Sigmoid colon (tissue), 7 donors: Measurements from ENCODE around the gene UBASH3A. TPM values are rescaled to one million over a fixed set of nuclear protein-coding genes. Genes with fewer than 3 reads are reported as not detected.

ENCODE experiments used
- DNase-seq: peaks from one replicate; pipeline ENCODE4 v3.0.0-alpha.2; 2019
- H3K27ac ChIP-seq, 4 donors: fragments of 200-600 bp; sonication (generic); one replicate each; pipeline ENCODE4 v1.5.1; 2016 to 2019; ENCODE audit warnings: mild to moderate bottlenecking in 1 of 4
- H3K27me3 ChIP-seq, 3 donors: fragments of 200-600 bp; sonication (generic); one replicate each; pipeline ENCODE4 v1.5.1; 2019; ENCODE audit warnings: mild to moderate bottlenecking in 1 of 3
- H3K36me3 ChIP-seq, 4 donors: fragments of 200-600 bp; sonication (generic); one replicate each; pipeline ENCODE4 v1.5.1; 2016 to 2019
- H3K4me1 ChIP-seq, 4 donors: fragments of 200-600 bp; sonication (generic); one replicate each; pipeline ENCODE4 v1.5.1; 2017 to 2019
- H3K4me3 ChIP-seq, 4 donors: fragments of 200-600 bp; sonication (generic); one replicate each; pipeline ENCODE4 v1.5.1; 2017 to 2019; ENCODE audit warnings: mild to moderate bottlenecking in 2 of 4, moderate library complexity in 1 of 4
- H3K9me3 ChIP-seq, 4 donors: fragments of 200-600 bp in 3 of 4; sonication (generic) in 3 of 4; one replicate each; pipeline versions ENCODE4 v1.5.1 to v1.6.1; 2013 to 2019
- CTCF ChIP-seq, 4 experiments: fragments of 450-650 bp in 3 of 4; fragments of 200-600 bp in 1 of 4; IDR thresholded peaks; one replicate each; pipeline ENCODE4 v1.5.1; 2016 to 2019; ENCODE audit warnings: antibody characterized with exemption in 4 of 4, mild to moderate bottlenecking in 3 of 4, moderate library complexity in 2 of 4
- EP300 ChIP-seq, 4 donors: sonication (generic); formaldehyde crosslinking; IDR thresholded peaks; one replicate each; pipeline ENCODE4 v1.6.1; 2017; ENCODE audit warnings: antibody characterized with exemption in 4 of 4
- POLR2A ChIP-seq, 2 donors: fragments of 450-650 bp; IDR thresholded peaks; one replicate each; pipeline ENCODE4 v1.6.1; 2016; ENCODE audit warnings: antibody characterized with exemption in 2 of 2, mild to moderate bottlenecking in 2 of 2, moderate library complexity in 2 of 2
- POLR2AphosphoS5 ChIP-seq, 4 donors: sonication (generic); formaldehyde crosslinking; IDR thresholded peaks; one replicate each; pipeline ENCODE4 v1.6.1; 2017; ENCODE audit warnings: antibody characterized with exemption in 4 of 4
- WGBS, 2 donors: extraction: QIAGEN DNeasy Blood & Tissue Kit; methylation state at CpG; one replicate each; pipeline ENCODE4 v1.1.7; 2013; 5-methylcytosine and 5-hydroxymethylcytosine counted together
- intact Hi-C: fragments of 100-400 bp; cut with DNase I; formaldehyde crosslinking; loops from one replicate; pipeline ENCODE4 v1.15.1; 2023
- polyA plus RNA-seq, 3 donors: library from polyadenylated mRNA; stranded (reverse); fragments of 200-250 nt; gene quantifications; one replicate each; pipeline ENCODE4 v1.2.3, GENCODE V29; 2013
- total RNA-seq, 4 donors: library from RNA; depleted of rRNA; stranded (reverse); fragments of >200 nt; gene quantifications; one replicate each; pipeline ENCODE4 v1.1.0, GENCODE V29; 2016
- donor health status: healthy with polysubstance abuse.
- donor health status: Bipolar disorder and iron deficiency.
- donor health status: healthy.

Gene UBASH3A
- total and polyA plus RNA-seq, 7 donors, result 3.9 TPM; not detected in 6

- DNase-seq, result no peak
- no peak overlapping the region for H3K27ac ChIP-seq
- H3K4me1 ChIP-seq, result no peaks in the 10 kb centered on the region
- H3K4me3 ChIP-seq, result no peak overlapping the region
- no peak for TF ChIP-seq POLR2AphosphoS5 (IDR thresholded peaks at IDR 0.05)
- no peak for TF ChIP-seq EP300 (IDR thresholded peaks at IDR 0.05)
- TF ChIP-seq POLR2A (IDR thresholded peaks at IDR 0.05), result no peak
- TF ChIP-seq CTCF (IDR thresholded peaks at IDR 0.05), result no peak
- no peaks in the 10 kb centered on the region for H3K36me3 ChIP-seq
- peaks cover 0 to 30% (median 4%) of the 10 kb centered on the region in 3 donors for H3K27me3 ChIP-seq
- intact Hi-C loops, result no loop called here
- 84 to 92% methylated on average over 4 of the region's 4 CpGs for WGBS, 2 donors
- H3K9me3 ChIP-seq, result no peaks in the 10 kb centered on the region
These were observed 9.8 kb downstream of the UBASH3A start for GRCh38 chr21:42413500-42413899.

- Histone ChIP-seq H3K9me3 (no peaks in the 10 kb centered on the region), H3K4me3 (no peak overlapping the region), H3K36me3 (no peaks in the 10 kb centered on the region), H3K27ac (no peak overlapping the region), H3K27me3 (peaks cover 0 to 30% (median 4%) of the 10 kb centered on the region in 3 donors), H3K4me1 (no peaks in the 10 kb centered on the region)
- DNase-seq, result no peak
- TF ChIP-seq EP300 (IDR thresholded peaks at IDR 0.05), result no peak
- WGBS, 2 donors, result 93 to 94% methylated on average over 8 of the region's 8 CpGs
- intact Hi-C loops, result no loop called here
These were observed 10.4 kb downstream of the UBASH3A start for GRCh38 chr21:42414066-42414465.

GRCh38 chr21:42414553-42414927 is 10.8 kb downstream of the UBASH3A start:
- peaks cover 0 to 26% (median 4%) of the 10 kb centered on the region in 3 donors for H3K27me3 ChIP-seq

GRCh38 chr21:42414928-42415769 is 11.4 kb downstream of the UBASH3A start:
- no peak overlapping the region for H3K27ac ChIP-seq
- no peak for TF ChIP-seq POLR2AphosphoS5 (IDR thresholded peaks at IDR 0.05)
- no peak for TF ChIP-seq CTCF (IDR thresholded peaks at IDR 0.05)
- TF ChIP-seq EP300 (IDR thresholded peaks at IDR 0.05), result no peak
- no peak for TF ChIP-seq POLR2A (IDR thresholded peaks at IDR 0.05)
- no peaks in the 10 kb centered on the region for H3K9me3 ChIP-seq
- H3K4me3 ChIP-seq, result no peak overlapping the region
- H3K4me1 ChIP-seq, result no peaks in the 10 kb centered on the region
- peaks cover 0 to 20% (median 4%) of the 10 kb centered on the region in 3 donors for H3K27me3 ChIP-seq
- intact Hi-C loops, result no loop called here
- 59 to 78% methylated on average over 27 of the region's 27 CpGs for WGBS, 2 donors
- no peak for DNase-seq
- H3K36me3 ChIP-seq, result no peaks in the 10 kb centered on the region

More at GRCh38 chr21:42414553-42414927, 10.8 kb downstream of the UBASH3A start:
- Histone ChIP-seq H3K4me1 (no peaks in the 10 kb centered on the region), H3K9me3 (no peaks in the 10 kb centered on the region), H3K36me3 (no peaks in the 10 kb centered on the region), H3K27ac (no peak overlapping the region), H3K4me3 (no peak overlapping the region)
- intact Hi-C loops, result no loop called here
- WGBS, 2 donors, result 94 to 95% methylated on average over 8 of the region's 8 CpGs
- DNase-seq, result no peak
- TF ChIP-seq POLR2A (IDR thresholded peaks at IDR 0.05) (no peak), CTCF (IDR thresholded peaks at IDR 0.05) (no peak), EP300 (IDR thresholded peaks at IDR 0.05) (no peak), POLR2AphosphoS5 (IDR thresholded peaks at IDR 0.05) (no peak)

- WGBS, 2 donors, result 75 to 87% methylated on average over 6 of the region's 6 CpGs
- H3K27me3 ChIP-seq, result peaks cover 0 to 24% (median 4%) of the 10 kb centered on the region in 3 donors
- no peaks in the 10 kb centered on the region for H3K36me3 ChIP-seq
- H3K27ac ChIP-seq, result no peak overlapping the region
- intact Hi-C loops, result no loop called here
- TF ChIP-seq POLR2AphosphoS5 (IDR thresholded peaks at IDR 0.05) (no peak), CTCF (IDR thresholded peaks at IDR 0.05) (no peak), EP300 (IDR thresholded peaks at IDR 0.05) (no peak), POLR2A (IDR thresholded peaks at IDR 0.05) (no peak)
- DNase-seq, result no peak
- no peak overlapping the region for H3K4me3 ChIP-seq
- peaks cover 0 to 3% (median 0%) of the 10 kb centered on the region in 4 donors for H3K9me3 ChIP-seq
- H3K4me1 ChIP-seq, result no peaks in the 10 kb centered on the region
These were observed 13.8 kb downstream of the UBASH3A start for GRCh38 chr21:42417533-42417932.
